Measurements from ENCODE around the gene UBE2G2.

- TF ChIP-seq CTCF (IDR thresholded peaks at IDR 0.05; ENCODE audit: extremely low read depth in 1 of 2, insufficient read depth in 1 of 2, low read depth in 1 of 2, low read length in 2 of 2) (no peak), EZH2 (IDR thresholded peaks at IDR 0.05; ENCODE audit: borderline replicate concordance, low read depth, low read length, severe bottlenecking) (no peak), POLR2A (IDR thresholded peaks at IDR 0.05; ENCODE audit: low read depth, low read length) (no peak), MAX (IDR thresholded peaks at IDR 0.05; ENCODE audit: insufficient read depth, insufficient read length) (no peak), GATA2 (IDR thresholded peaks at IDR 0.05; ENCODE audit: insufficient read depth, insufficient read length, low read depth, low read length) (no peak), JUN (IDR thresholded peaks at IDR 0.05; ENCODE audit: borderline replicate concordance, insufficient read depth, insufficient read length, low read depth) (no peak)
Measured at GRCh38 chr21:44727757-44728156, 73.9 kb downstream of the UBE2G2 start.
